CD14-positive monocyte (primary cell): ENCODE measurements around the gene PRDM10. TPM values are rescaled to one million over a fixed set of nuclear protein-coding genes. Genes with fewer than 3 reads are reported as not detected.

Source experiments
- DNase-seq, 3 donors: peaks; one replicate each; pipeline ENCODE4 v3.0.0-alpha.2; 2011 to 2022
- H2AFZ ChIP-seq: 2 replicates; pipeline ENCODE4 v1.6.0; 2012; ENCODE audit warnings: mild to moderate bottlenecking, low read depth, low read length, inconsistent platforms; ENCODE audit not compliant: insufficient read depth, poor library complexity, severe bottlenecking
- H3K27ac ChIP-seq, 2 donors: 1 replicate in 1 of 2; 2 replicates in 1 of 2; pipeline ENCODE4 v1.5.1; 2012 to 2013; ENCODE audit warnings: low read length in 2 of 2, control low read depth in 1 of 2, inconsistent platforms in 1 of 2, low read depth in 1 of 2, mild to moderate bottlenecking in 1 of 2
- H3K27me3 ChIP-seq, 2 donors: one replicate each; pipeline versions ENCODE4 v1.6.0 to v1.6.1; 2011 to 2013; ENCODE audit warnings: low read length in 2 of 2; ENCODE audit not compliant: control insufficient read depth in 2 of 2, insufficient read depth in 2 of 2
- H3K36me3 ChIP-seq, 2 donors: replicated peaks in 1 of 2; 1 replicate in 1 of 2; 2 replicates in 1 of 2; pipeline versions ENCODE4 v1.5.1 to v1.6.1; 2012 to 2013; ENCODE audit warnings: low read length in 2 of 2, control low read depth in 1 of 2, inconsistent platforms in 1 of 2, mild to moderate bottlenecking in 1 of 2; ENCODE audit not compliant: insufficient read depth in 2 of 2, control insufficient read depth in 1 of 2
- H3K4me1 ChIP-seq, 2 donors: 1 replicate in 1 of 2; 2 replicates in 1 of 2; pipeline versions ENCODE4 v1.5.1 to v1.6.1; 2012 to 2013; ENCODE audit warnings: low read length in 2 of 2, control low read depth in 1 of 2, inconsistent platforms in 1 of 2, mild to moderate bottlenecking in 1 of 2, moderate library complexity in 1 of 2; ENCODE audit not compliant: insufficient read depth in 2 of 2, control insufficient read depth in 1 of 2
- H3K4me2 ChIP-seq: replicated peaks from 2 replicates; pipeline ENCODE3; 2012; ENCODE audit warnings: low read length, moderate library complexity, mild to moderate bottlenecking; ENCODE audit not compliant: poor library complexity, severe bottlenecking; ENCODE audit errors: extremely low read depth
- H3K4me3 ChIP-seq, 3 experiments: fragments of 200-600 bp in 1 of 3; sonication (generic) in 1 of 3; replicated peaks in 1 of 3; 1 replicate in 2 of 3; 2 replicates in 1 of 3; pipeline ENCODE4 v1.5.1; 2011 to 2013; ENCODE audit warnings: low read length in 3 of 3, mild to moderate bottlenecking in 3 of 3, control low read depth in 2 of 3, low read depth in 2 of 3, inconsistent platforms in 1 of 3, moderate library complexity in 1 of 3
- H3K79me2 ChIP-seq: 2 replicates; pipeline ENCODE4 v1.6.0; 2012; ENCODE audit warnings: mild to moderate bottlenecking, control low read depth, inconsistent platforms, low read length, moderate library complexity; ENCODE audit not compliant: insufficient read depth
- H3K9ac ChIP-seq: 2 replicates; pipeline ENCODE4 v1.6.0; 2017; ENCODE audit warnings: low read length, mild to moderate bottlenecking; ENCODE audit not compliant: insufficient read depth, poor library complexity, severe bottlenecking
- H3K9me3 ChIP-seq, 2 donors: replicated peaks in 1 of 2; 1 replicate in 1 of 2; 2 replicates in 1 of 2; pipeline versions ENCODE4 v1.5.1 to v1.6.1; 2012 to 2013; ENCODE audit warnings: low read length in 2 of 2, control low read depth in 1 of 2; ENCODE audit not compliant: control insufficient read depth in 1 of 2, insufficient read depth in 1 of 2
- H4K20me1 ChIP-seq: 2 replicates; pipeline ENCODE4 v1.6.0; 2012; ENCODE audit warnings: mild to moderate bottlenecking, low read length, control low read depth, moderate library complexity; ENCODE audit not compliant: insufficient read depth
- H3K27ac Mint-ChIP-seq, 7 donors: one replicate each; pipeline ENCODE4 v1.8.0; 2020; ENCODE audit warnings: mild to moderate bottlenecking in 7 of 7, mixed read lengths in 7 of 7, moderate library complexity in 6 of 7, inconsistent platforms in 2 of 7
- H3K27me3 Mint-ChIP-seq, 3 donors: one replicate each; pipeline ENCODE4 v1.8.0; 2021 to 2022; ENCODE audit warnings: low read depth in 3 of 3, mild to moderate bottlenecking in 3 of 3, mixed read lengths in 3 of 3, moderate library complexity in 3 of 3, inconsistent platforms in 1 of 3
- H3K36me3 Mint-ChIP-seq, 2 donors: one replicate each; pipeline ENCODE4 v1.8.0; 2020; ENCODE audit warnings: mixed read lengths in 2 of 2, inconsistent platforms in 1 of 2, mild to moderate bottlenecking in 1 of 2
- H3K4me1 Mint-ChIP-seq: one replicate; pipeline ENCODE4 v1.8.0; 2020; ENCODE audit warnings: mild to moderate bottlenecking, mixed read lengths
- H3K4me3 Mint-ChIP-seq, 2 donors: one replicate each; pipeline ENCODE4 v1.8.0; 2020; ENCODE audit warnings: mild to moderate bottlenecking in 2 of 2, mixed read lengths in 2 of 2, moderate library complexity in 1 of 2
- H3K9me3 Mint-ChIP-seq, 7 donors: one replicate each; pipeline ENCODE4 v1.8.0; 2020 to 2022; ENCODE audit warnings: mixed read lengths in 7 of 7, mild to moderate bottlenecking in 6 of 7, moderate library complexity in 6 of 7, inconsistent platforms in 2 of 7
- CTCF ChIP-seq: fragments of 200-600 bp; IDR thresholded peaks from one replicate; pipeline ENCODE4 v1.8.0; 2022; ENCODE audit warnings: antibody characterized with exemption, mild to moderate bottlenecking
- WGBS: methylation state at CpG from one replicate; pipeline ENCODE4 v1.1.5; 2013; ENCODE audit warnings: missing lambda C conversion rate; ENCODE audit not compliant: insufficient coverage; 5-methylcytosine and 5-hydroxymethylcytosine counted together
- intact Hi-C, 2 donors: fragments of 100-400 bp; cut with micrococcal nuclease; formaldehyde crosslinking; loops; one replicate each; pipeline versions ENCODE4 v1.15.0 to v1.15.1; 2023
- polyA plus RNA-seq, 3 donors: library from polyadenylated mRNA; depleted of rRNA in 1 of 3; unstranded in 2 of 3; stranded (reverse) in 1 of 3; fragments of 300-500 nt in 2 of 3; fragments of >200 nt in 1 of 3; fragmentation: Illumina TruSeq in 2 of 3; gene quantifications; 1 replicate in 2 of 3; 2 replicates in 1 of 3; pipeline ENCODE4 v1.2.3, GENCODE V29; 2012 to 2021

The PRDM10 gene
- polyA plus RNA-seq, 3 donors = 0.64 to 5.6 (median 1.1) TPM

- no peak overlapping the region for H3K9ac ChIP-seq
- 100% methylated on average over 1 of the region's 4 CpGs for WGBS
- no peaks in the 10 kb centered on the region for H3K4me1 Mint-ChIP-seq
These were observed 64.9 kb downstream of the PRDM10 start for GRCh38 chr11:129937592-129938238.

GRCh38 chr11:129935723-129936122 is 66.9 kb downstream of the PRDM10 start:
- Mint-ChIP-seq H3K36me3 (peaks cover 50 to 55% of the 10 kb centered on the region in 2 donors), H3K27ac (no peak overlapping the region), H3K4me1 (peaks cover 11% of the 10 kb centered on the region), H3K27me3 (no peaks in the 10 kb centered on the region), H3K9me3 (no peaks in the 10 kb centered on the region), H3K4me3 (no peak overlapping the region)
- H3K27me3 ChIP-seq = no peaks in the 10 kb centered on the region
- WGBS = no CpG with 5 or more reads among the region's 3 CpGs
- H4K20me1 ChIP-seq = no peaks in the 10 kb centered on the region
- no peaks in the 10 kb centered on the region for H3K9me3 ChIP-seq
- H3K36me3 ChIP-seq = peaks cover 6 to 30% of the 10 kb centered on the region in 2 donors
- H3K27ac ChIP-seq = no peak overlapping the region
- peaks cover 9 to 10% of the 10 kb centered on the region in 2 donors for H3K4me1 ChIP-seq
- intact Hi-C loops = no loop called here
- H3K4me3 ChIP-seq = no peak overlapping the region
- no peak for DNase-seq
- no peaks in the 10 kb centered on the region for H3K79me2 ChIP-seq
- TF ChIP-seq CTCF = no peak
- H2AFZ ChIP-seq = no peak overlapping the region
- H3K4me2 ChIP-seq = no peak overlapping the region
- H3K9ac ChIP-seq = no peak overlapping the region

More at GRCh38 chr11:129937592-129938238, 64.9 kb downstream of the PRDM10 start:
- no peaks in the 10 kb centered on the region for H3K27me3 Mint-ChIP-seq
- Histone ChIP-seq H3K9me3 (no peaks in the 10 kb centered on the region), H3K4me2 (no peak overlapping the region), H3K27me3 (no peaks in the 10 kb centered on the region), H2AFZ (no peak overlapping the region), H3K4me3 (no peak overlapping the region), H4K20me1 (no peaks in the 10 kb centered on the region), H3K27ac (no peak overlapping the region), H3K36me3 (peaks cover 15 to 45% of the 10 kb centered on the region in 2 donors), H3K4me1 (no peaks in the 10 kb centered on the region), H3K79me2 (no peaks in the 10 kb centered on the region)
- no peak for DNase-seq
- no peak overlapping the region for H3K27ac Mint-ChIP-seq
- TF ChIP-seq CTCF = no peak
- no peak overlapping the region for H3K4me3 Mint-ChIP-seq
- H3K9me3 Mint-ChIP-seq = no peaks in the 10 kb centered on the region
- H3K36me3 Mint-ChIP-seq = peaks cover 61 to 67% of the 10 kb centered on the region in 2 donors
- intact Hi-C loops = no loop called here
